ENCODE results near the gene EXOC5.

EXOC5 gene

DNA sequence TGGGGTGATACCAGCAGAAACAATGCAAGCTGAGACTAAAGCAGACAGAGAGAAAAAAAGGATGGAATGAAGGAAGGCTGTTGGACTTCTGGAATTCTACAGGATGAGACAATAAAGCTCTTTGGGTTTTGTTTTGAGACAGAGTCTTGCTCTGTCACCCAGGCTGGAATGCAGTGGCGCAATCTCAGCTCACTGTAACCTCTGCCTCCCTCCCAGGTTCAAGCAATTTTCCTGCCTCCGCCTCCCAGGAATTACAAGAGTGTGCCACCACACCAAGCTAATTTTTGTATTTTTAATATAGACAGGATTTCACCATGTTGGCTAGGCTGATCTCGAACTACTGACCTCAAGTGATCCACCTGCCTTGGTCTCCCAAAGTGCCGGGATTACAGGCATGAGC lies 115.4 kb downstream of the EXOC5 start:
- DNase-seq, result no peak
